ENCODE results near the gene MOGAT2. TPM values are rescaled to one million over a fixed set of nuclear protein-coding genes. Genes with fewer than 3 reads are reported as not detected.
A peak's percentile ranks its signal among the peaks of the same experiment; 100 is the strongest.

The MOGAT2 gene
- total and polyA plus RNA-seq, 2 of the 13 experiments (the other 11 are each of a cell fraction or from before 2014, with no cell fraction given): 27.2 to 27.8 TPM

GRCh38 chr11:75721852-75722668 is 4.4 kb downstream of the MOGAT2 start (continued):
- TF ChIP-seq AHDC1 (CRISPR knock-in tag; IDR thresholded peaks at IDR 0.05; ENCODE audit: borderline replicate concordance) (no peak), BCL6 (CRISPR knock-in tag; IDR thresholded peaks at IDR 0.05) (peak; percentile 30; the same call in 1 of the 2 replicates), CBX2 (IDR thresholded peaks at IDR 0.05; ENCODE audit: low read depth, low read length) (no peak), CBX2 (CRISPR knock-in tag; IDR thresholded peaks at IDR 0.05; ENCODE audit: low read depth) (no peak), ZNF839 (CRISPR knock-in tag; IDR thresholded peaks at IDR 0.05; ENCODE audit: borderline replicate concordance) (0 out of 2 replicates have a peak, but pooled peaks have one; percentile 40), ZNF530 (CRISPR knock-in tag; IDR thresholded peaks at IDR 0.05; ENCODE audit: low read depth) (no peak), ZBTB42 (CRISPR knock-in tag; IDR thresholded peaks at IDR 0.05) (0 out of 2 replicates have a peak, but pooled peaks have one; percentile 75), ZNF350 (CRISPR knock-in tag; IDR thresholded peaks at IDR 0.05; ENCODE audit: borderline replicate concordance, low read depth) (no peak), ZFY (CRISPR knock-in tag; IDR thresholded peaks at IDR 0.05) (peak; percentile 67), NR2F2 (IDR thresholded peaks at IDR 0.05; ENCODE audit: borderline replicate concordance, low read depth) (0 out of 2 replicates have a peak, but pooled peaks have one; percentile 57), ZNF891 (CRISPR knock-in tag; IDR thresholded peaks at IDR 0.05) (no peak), PHF21A (CRISPR knock-in tag; IDR thresholded peaks at IDR 0.05) (peak; percentile 85), EZH2 (conservative IDR thresholded peaks at IDR 0.05; ENCODE audit: low read depth, low read length) (no peak), ZNF407 (CRISPR knock-in tag; IDR thresholded peaks at IDR 0.05; ENCODE audit: not compliant biosample characterization) (no peak), ZNF432 (CRISPR knock-in tag; IDR thresholded peaks at IDR 0.05; ENCODE audit: borderline replicate concordance) (no peak), FOXK2 (IDR thresholded peaks at IDR 0.05) (no peak)
